ENCODE results near the gene RUNX2. TPM values are rescaled to one million over a fixed set of nuclear protein-coding genes. Genes with fewer than 3 reads are reported as not detected.

RUNX2 gene
- total and polyA plus RNA-seq, 2 experiments from 2014 or later: 1.0 to 2.1 TPM

DNA sequence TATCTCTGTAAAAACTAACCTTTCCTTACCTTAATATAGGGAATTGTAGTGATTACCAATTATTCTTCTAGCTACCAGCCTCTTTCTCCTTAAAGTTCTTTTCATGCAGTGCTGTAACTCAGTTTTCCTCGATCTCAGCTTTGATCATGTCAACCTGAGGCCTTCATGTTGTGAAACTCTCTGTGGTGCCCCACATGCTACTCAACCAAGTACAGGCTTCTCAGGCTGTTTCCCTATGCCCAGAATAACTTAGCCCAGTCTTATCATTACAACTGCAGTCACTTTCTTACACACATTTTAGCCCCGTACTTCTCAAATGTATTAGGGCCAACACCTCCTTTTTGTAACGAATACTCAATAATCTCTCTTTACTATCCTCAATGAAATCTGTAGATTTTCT, 139.7 kb downstream of the RUNX2 start:
- Histone ChIP-seq H3K4me1 (ENCODE audit: insufficient read depth) (no peaks in the 10 kb centered on the region), H3K27me3 (no peaks in the 10 kb centered on the region), H3K9me3 (ENCODE audit: low read depth) (no peaks in the 10 kb centered on the region), H2AFZ (no peak overlapping the region), H4K20me1 (ENCODE audit: insufficient read depth, poor library complexity, severe bottlenecking) (no peaks in the 10 kb centered on the region), H3K4me3 (no peak overlapping the region), H3K27ac (no peak overlapping the region), H3K4me2 (no peak overlapping the region), H3K9me2 (replicated peaks; ENCODE audit: insufficient read depth) (no peaks in the 10 kb centered on the region), H3K36me3 (replicated peaks; ENCODE audit: insufficient read depth, low read depth) (no peaks in the 10 kb centered on the region), H3K79me2 (no peaks in the 10 kb centered on the region)
- DNase-seq (ENCODE audit: low spot score): no peak
- WGBS (ENCODE audit: low lambda C conversion rate, missing lambda C conversion rate): 92% methylated on average over 3 of the region's 3 CpGs
- TF ChIP-seq, protein P1, sequence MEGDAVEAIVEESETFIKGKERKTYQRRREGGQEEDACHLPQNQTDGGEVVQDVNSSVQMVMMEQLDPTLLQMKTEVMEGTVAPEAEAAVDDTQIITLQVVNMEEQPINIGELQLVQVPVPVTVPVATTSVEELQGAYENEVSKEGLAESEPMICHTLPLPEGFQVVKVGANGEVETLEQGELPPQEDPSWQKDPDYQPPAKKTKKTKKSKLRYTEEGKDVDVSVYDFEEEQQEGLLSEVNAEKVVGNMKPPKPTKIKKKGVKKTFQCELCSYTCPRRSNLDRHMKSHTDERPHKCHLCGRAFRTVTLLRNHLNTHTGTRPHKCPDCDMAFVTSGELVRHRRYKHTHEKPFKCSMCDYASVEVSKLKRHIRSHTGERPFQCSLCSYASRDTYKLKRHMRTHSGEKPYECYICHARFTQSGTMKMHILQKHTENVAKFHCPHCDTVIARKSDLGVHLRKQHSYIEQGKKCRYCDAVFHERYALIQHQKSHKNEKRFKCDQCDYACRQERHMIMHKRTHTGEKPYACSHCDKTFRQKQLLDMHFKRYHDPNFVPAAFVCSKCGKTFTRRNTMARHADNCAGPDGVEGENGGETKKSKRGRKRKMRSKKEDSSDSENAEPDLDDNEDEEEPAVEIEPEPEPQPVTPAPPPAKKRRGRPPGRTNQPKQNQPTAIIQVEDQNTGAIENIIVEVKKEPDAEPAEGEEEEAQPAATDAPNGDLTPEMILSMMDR (IDR thresholded peaks at IDR 0.05; ENCODE audit: poor library complexity): no peak
- no peak for TF ChIP-seq EZH2phosphoT487 (IDR thresholded peaks at IDR 0.05; ENCODE audit: low read depth, severe bottlenecking, unreplicated experiment)
- no peak for TF ChIP-seq EZH2 (IDR thresholded peaks at IDR 0.05; ENCODE audit: borderline replicate concordance)

DNA sequence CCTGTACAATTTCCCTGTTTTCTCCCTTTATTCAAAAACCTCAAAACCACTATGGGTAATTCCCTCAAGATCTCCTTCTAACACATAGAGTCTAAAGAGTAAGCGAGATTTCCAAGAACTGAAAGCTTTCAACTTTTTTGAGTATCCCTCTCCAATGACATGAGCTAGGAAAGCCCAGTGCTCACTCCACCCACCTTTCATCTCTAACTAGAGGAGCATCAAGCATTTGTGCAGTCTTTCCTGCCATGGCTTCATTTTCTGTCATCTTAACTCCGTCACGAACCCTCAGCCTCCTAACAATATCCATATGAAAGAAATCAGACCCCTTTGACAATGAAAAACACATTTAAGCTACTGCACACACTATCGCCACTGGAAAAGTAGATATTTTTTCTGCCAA, 141.5 kb downstream of the RUNX2 start:
- Histone ChIP-seq H3K27me3 (no peaks in the 10 kb centered on the region), H3K9me2 (replicated peaks; ENCODE audit: insufficient read depth) (no peaks in the 10 kb centered on the region), H3K27ac (no peak overlapping the region), H3K9me3 (ENCODE audit: low read depth) (no peaks in the 10 kb centered on the region), H3K36me3 (replicated peaks; ENCODE audit: insufficient read depth, low read depth) (no peaks in the 10 kb centered on the region), H4K20me1 (ENCODE audit: insufficient read depth, poor library complexity, severe bottlenecking) (no peaks in the 10 kb centered on the region), H3K79me2 (no peaks in the 10 kb centered on the region), H3K4me2 (no peak overlapping the region), H3K4me3 (no peak overlapping the region), H3K4me1 (ENCODE audit: insufficient read depth) (peaks cover 16% of the 10 kb centered on the region), H2AFZ (no peak overlapping the region)
- DNase-seq (ENCODE audit: low spot score): no peak
- TF ChIP-seq, protein P1 (IDR thresholded peaks at IDR 0.05; ENCODE audit: poor library complexity): no peak
- no peak for TF ChIP-seq EZH2phosphoT487 (IDR thresholded peaks at IDR 0.05; ENCODE audit: low read depth, severe bottlenecking, unreplicated experiment)
- TF ChIP-seq EZH2 (IDR thresholded peaks at IDR 0.05; ENCODE audit: borderline replicate concordance): no peak
- 74% methylated on average over 4 of the region's 4 CpGs for WGBS (ENCODE audit: low lambda C conversion rate, missing lambda C conversion rate)

DNA sequence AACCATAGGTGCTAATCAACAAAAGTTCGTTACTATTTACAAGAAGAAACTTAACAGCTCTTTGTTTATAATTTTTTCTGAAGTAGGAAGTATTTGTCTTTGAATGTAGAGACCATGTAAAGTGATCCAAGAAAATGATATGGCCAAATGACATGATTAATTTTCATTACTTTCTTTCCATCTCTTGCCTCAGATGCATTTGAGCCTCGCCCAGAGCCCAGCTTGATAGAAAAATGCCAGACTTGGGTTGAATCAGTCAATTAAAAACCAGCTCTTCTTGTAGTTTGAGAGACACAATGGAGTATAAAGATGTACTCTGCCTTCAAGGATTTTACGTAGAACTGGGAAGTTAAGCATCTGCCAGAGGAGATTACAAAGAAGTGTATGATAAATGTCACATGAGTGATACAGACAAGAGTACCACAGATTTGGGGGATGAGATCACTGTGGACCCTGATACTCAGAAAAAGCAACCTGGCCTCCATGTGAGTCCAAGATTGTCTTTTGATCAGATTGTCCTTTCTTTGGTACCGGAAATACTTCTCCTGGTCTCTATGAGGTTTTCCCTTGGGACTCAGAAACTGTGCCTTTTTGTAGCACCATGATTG, 142.1 kb downstream of the RUNX2 start:
- Histone ChIP-seq H2AFZ (no peak overlapping the region), H4K20me1 (ENCODE audit: insufficient read depth, poor library complexity, severe bottlenecking) (no peaks in the 10 kb centered on the region), H3K9me2 (replicated peaks; ENCODE audit: insufficient read depth) (no peaks in the 10 kb centered on the region), H3K4me2 (no peak overlapping the region), H3K27ac (no peak overlapping the region), H3K4me1 (ENCODE audit: insufficient read depth) (peaks cover 16% of the 10 kb centered on the region), H3K36me3 (replicated peaks; ENCODE audit: insufficient read depth, low read depth) (no peaks in the 10 kb centered on the region), H3K9me3 (ENCODE audit: low read depth) (no peaks in the 10 kb centered on the region), H3K27me3 (no peaks in the 10 kb centered on the region), H3K4me3 (no peak overlapping the region), H3K79me2 (no peaks in the 10 kb centered on the region)
- TF ChIP-seq, protein P1 (IDR thresholded peaks at IDR 0.05; ENCODE audit: poor library complexity): no peak
- TF ChIP-seq EZH2phosphoT487 (IDR thresholded peaks at IDR 0.05; ENCODE audit: low read depth, severe bottlenecking, unreplicated experiment) (no peak), EZH2 (IDR thresholded peaks at IDR 0.05; ENCODE audit: borderline replicate concordance) (no peak)
- 87% methylated on average over 4 of the region's 4 CpGs for WGBS (ENCODE audit: low lambda C conversion rate, missing lambda C conversion rate)
- DNase-seq (ENCODE audit: low spot score): no peak

Measured in hepatocyte (in vitro differentiated cells).